ENCODE data around the gene ARMCX5.
A peak's percentile ranks its signal among the peaks of the same experiment; 100 is the strongest.

- TF ChIP-seq POLR2A (IDR thresholded peaks at IDR 0.05) (peak in 1 of 2 donors; percentile 44), CTCF (IDR thresholded peaks at IDR 0.05) (no peak)
Measured at GRCh38 chrX:102651242-102652011, 52.1 kb downstream of the ARMCX5 start, which contains the start of gene GPRASP1.
